Spleen (tissue), 11 donors: Measurements from ENCODE around the gene GUK1. TPM values are rescaled to one million over a fixed set of nuclear protein-coding genes. Genes with fewer than 3 reads are reported as not detected.

ENCODE experiments used
- DNase-seq: peaks from one replicate; pipeline ENCODE4 v3.0.0-alpha.2; 2020
- H3K27ac ChIP-seq, 8 donors: fragments of 200-600 bp; sonication (generic) in 7 of 8; 1 replicate in 4 of 8; 2 replicates in 4 of 8; pipeline versions ENCODE4 v1.5.0 to v1.8.0; 2016 to 2021; ENCODE audit warnings: inconsistent platforms in 4 of 8, mild to moderate bottlenecking in 4 of 8, moderate library complexity in 1 of 8
- H3K27me3 ChIP-seq, 7 donors: fragments of 200-600 bp; sonication (generic) in 6 of 7; replicated peaks in 1 of 7; 1 replicate in 4 of 7; 2 replicates in 3 of 7; pipeline versions ENCODE4 v1.5.0 to v1.8.0; 2016 to 2021; ENCODE audit warnings: inconsistent platforms in 3 of 7, mild to moderate bottlenecking in 1 of 7
- H3K36me3 ChIP-seq, 6 donors: fragments of 200-600 bp; sonication (generic) in 5 of 6; 1 replicate in 4 of 6; 2 replicates in 2 of 6; pipeline versions ENCODE4 v1.5.0 to v1.8.0; 2016 to 2021; ENCODE audit warnings: inconsistent platforms in 2 of 6
- H3K4me1 ChIP-seq, 6 donors: fragments of 200-600 bp; sonication (generic) in 5 of 6; 1 replicate in 3 of 6; 2 replicates in 3 of 6; pipeline versions ENCODE4 v1.5.0 to v1.8.0; 2016 to 2021; ENCODE audit warnings: inconsistent platforms in 3 of 6
- H3K4me3 ChIP-seq, 8 donors: fragments of 200-600 bp; sonication (generic) in 7 of 8; 1 replicate in 4 of 8; 2 replicates in 4 of 8; pipeline versions ENCODE4 v1.5.0 to v1.8.0; 2016 to 2021; ENCODE audit warnings: inconsistent platforms in 4 of 8, mild to moderate bottlenecking in 4 of 8, moderate library complexity in 2 of 8
- H3K9me3 ChIP-seq, 8 donors: fragments of 200-600 bp; sonication (generic) in 7 of 8; 1 replicate in 4 of 8; 2 replicates in 4 of 8; pipeline versions ENCODE4 v1.5.0 to v1.8.0; 2016 to 2021; ENCODE audit warnings: inconsistent platforms in 4 of 8
- CTCF ChIP-seq, 11 experiments: fragments of 200-600 bp in 7 of 11; fragments of 450-650 bp in 4 of 11; sonication (generic) in 4 of 11; IDR thresholded peaks in 8 of 11; conservative IDR thresholded peaks in 3 of 11; 1 replicate in 7 of 11; 2 replicates in 4 of 11; pipeline versions ENCODE4 v1.4.0 to v1.8.0; 2016 to 2021; ENCODE audit warnings: antibody characterized with exemption in 11 of 11, inconsistent platforms in 4 of 11, mild to moderate bottlenecking in 1 of 11
- POLR2A ChIP-seq, 3 donors: fragments of 450-650 bp; IDR thresholded peaks; one replicate each; pipeline ENCODE4 v1.5.1; 2017; ENCODE audit warnings: antibody characterized with exemption in 3 of 3, mild to moderate bottlenecking in 1 of 3
- POLR2AphosphoS5 ChIP-seq, 3 donors: sonication (generic); formaldehyde crosslinking; IDR thresholded peaks; one replicate each; pipeline ENCODE4 v1.5.1; 2017; ENCODE audit warnings: antibody characterized with exemption in 3 of 3
- WGBS, 5 donors: extraction: QIAGEN DNeasy Blood & Tissue Kit in 3 of 5; methylation state at CpG; one replicate each; pipeline versions ENCODE4 v1.1.5 to v1.1.7; 2013 to 2018; 5-methylcytosine and 5-hydroxymethylcytosine counted together
- intact Hi-C: fragments of 100-400 bp; cut with DNase I; formaldehyde crosslinking; loops from one replicate; pipeline ENCODE4 v1.15.0; 2023; ENCODE audit warnings: low total_unique reads
- polyA plus RNA-seq, 3 donors: library from polyadenylated mRNA; stranded (reverse); fragments of 200-250 nt; gene quantifications; one replicate each; pipeline ENCODE4 v1.2.1, GENCODE V29; 2013
- total RNA-seq, 7 donors: library from RNA; depleted of rRNA in 3 of 7; stranded (reverse); fragments of >200 nt in 3 of 7; fragmentation: NEBNext Ultra II Directional in 4 of 7; extraction: Animal tissue kit (Norgen Biotek cat#: 25700) in 4 of 7; gene quantifications; one replicate each; pipeline versions ENCODE4 v1.1.0 to v1.2.1, GENCODE V29; 2016 to 2021
- donor health status: healthy with polysubstance abuse.
- donor health status: DM: no; HTN: no; CAD: no; lungs with moderate emphysema.
- donor health status: DM: no; HTN: no; CAD: no.
- donor health status: Bipolar disorder and iron deficiency.
- donor health status: healthy.
- donor health status: DM: no; HTN: no; CAD: no.
- donor health status: DM: yes; HTN: yes; CAD: no.

The GUK1 gene
- total and polyA plus RNA-seq, 10 donors, result 167 to 499 (median 199) TPM

DNA sequence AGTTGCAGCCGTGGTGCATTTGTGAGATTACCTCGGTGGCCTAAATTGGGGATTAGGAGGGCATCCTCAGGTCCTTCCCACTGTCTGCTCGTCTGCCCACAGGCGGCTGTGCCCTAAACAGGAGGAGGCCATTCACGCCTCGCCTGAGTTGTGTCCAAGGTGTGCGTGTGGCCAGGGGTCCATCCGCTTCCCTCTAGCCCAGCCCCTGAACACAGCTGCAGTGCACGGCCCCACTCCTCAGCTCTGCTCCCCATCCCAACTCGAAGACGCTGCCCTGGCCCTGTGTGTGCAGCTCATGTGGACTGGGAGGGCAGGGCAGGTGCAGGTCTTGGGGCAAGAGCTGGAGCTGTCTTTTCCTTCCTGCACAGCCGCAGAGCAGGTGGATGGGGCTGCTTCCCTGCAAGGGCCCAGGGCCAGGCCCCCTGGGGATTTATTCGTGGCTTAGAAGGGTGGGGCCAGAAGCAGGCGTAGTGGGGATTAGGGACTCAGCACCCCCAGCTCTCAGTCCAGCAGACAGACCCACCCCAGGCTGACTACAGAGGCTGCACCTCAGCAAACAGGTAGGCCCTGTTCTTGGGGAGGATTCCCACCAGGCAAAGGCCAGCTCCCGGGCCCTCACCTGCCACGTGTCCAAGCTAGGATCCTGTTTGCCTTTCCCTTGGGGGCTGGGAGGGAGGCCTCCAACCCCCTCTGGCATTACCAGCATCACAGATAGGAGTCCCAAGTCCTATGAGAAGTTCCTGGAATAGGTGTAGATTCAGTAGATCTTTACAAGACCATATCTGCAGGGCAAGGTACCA, 4.3 kb downstream of the GUK1 start:
- Histone ChIP-seq H3K4me1 (peaks cover 43 to 90% (median 72%) of the 10 kb centered on the region in 6 donors), H3K27ac (no peak overlapping the region), H3K9me3 (no peaks in the 10 kb centered on the region), H3K4me3 (no peak overlapping the region), H3K36me3 (peaks cover 0 to 74% (median 42%) of the 10 kb centered on the region in 6 donors), H3K27me3 (no peaks in the 10 kb centered on the region)
- DNase-seq, result no peak
- 70 to 84% (median 80%) methylated on average over 10 to 16 of the region's 16 CpGs for WGBS, 5 donors
- TF ChIP-seq POLR2AphosphoS5 (IDR thresholded peaks at IDR 0.05) (peak in 1 of 3 donors; percentile 14), POLR2A (IDR thresholded peaks at IDR 0.05) (no peak), CTCF (IDR thresholded peaks at IDR 0.05 in 8 of 11, conservative IDR thresholded peaks at IDR 0.05 in 3 of 11) (no peak)
- intact Hi-C loops, result no loop called here

- intact Hi-C loops, result no loop called here
- WGBS, 5 donors, result 88 to 96% (median 94%) methylated on average over 3 to 8 of the region's 8 CpGs
- peaks cover 43 to 94% (median 75%) of the 10 kb centered on the region in 6 donors for H3K4me1 ChIP-seq
Measured at GRCh38 chr1:228144993-228145343, 4.9 kb downstream of the GUK1 start.

DNA sequence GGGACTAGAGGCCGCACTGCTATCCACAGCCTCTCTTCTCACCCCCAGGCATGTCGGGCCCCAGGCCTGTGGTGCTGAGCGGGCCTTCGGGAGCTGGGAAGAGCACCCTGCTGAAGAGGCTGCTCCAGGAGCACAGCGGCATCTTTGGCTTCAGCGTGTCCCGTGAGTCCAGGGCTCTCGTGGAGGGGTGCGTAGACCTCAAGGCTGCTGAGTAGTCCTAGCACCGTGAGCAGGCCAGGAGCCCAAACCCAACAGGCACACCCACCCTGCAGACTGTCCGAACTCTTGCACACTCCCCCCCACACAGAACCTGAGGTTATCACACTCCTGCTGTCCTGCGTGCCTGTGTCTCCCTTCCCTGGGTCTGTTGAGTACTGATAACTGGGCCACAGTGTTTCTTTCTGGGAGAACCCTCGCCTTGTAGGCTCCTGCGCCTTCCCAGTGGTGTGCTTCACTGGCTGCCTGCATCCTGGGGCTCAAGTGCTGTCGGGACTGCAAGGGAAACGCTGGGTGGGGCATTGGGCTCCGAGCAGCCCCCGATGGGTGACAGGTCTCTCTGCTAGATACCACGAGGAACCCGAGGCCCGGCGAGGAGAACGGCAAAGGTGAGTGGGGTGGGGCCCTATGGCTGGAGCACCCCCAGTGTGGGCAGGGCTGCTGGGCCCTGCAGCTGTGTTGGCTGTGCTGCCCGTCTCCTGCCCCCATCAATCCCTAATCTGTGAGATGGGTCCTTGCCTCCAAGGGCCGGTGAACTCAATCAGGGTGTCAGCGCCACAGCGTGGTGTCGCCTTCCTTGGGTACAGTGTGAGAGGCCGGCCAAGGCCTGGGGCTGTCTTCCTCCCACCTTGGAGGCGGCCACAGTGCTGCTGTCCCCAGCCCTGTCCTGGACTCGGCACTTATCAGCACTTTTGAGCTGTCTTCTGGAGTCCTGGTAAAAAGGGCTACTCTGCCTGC, 5.7 kb downstream of the GUK1 start:
- H3K4me1 ChIP-seq, result peaks cover 43 to 100% (median 77%) of the 10 kb centered on the region in 6 donors
- H3K9me3 ChIP-seq, result no peaks in the 10 kb centered on the region
- DNase-seq, result no peak
- no peak overlapping the region for H3K4me3 ChIP-seq
- peaks cover 0 to 85% (median 46%) of the 10 kb centered on the region in 6 donors for H3K36me3 ChIP-seq
- intact Hi-C loops, result no loop called here
- peak in 1 of 3 donors; percentile 29 for TF ChIP-seq POLR2AphosphoS5 (IDR thresholded peaks at IDR 0.05)
- no peak for TF ChIP-seq POLR2A (IDR thresholded peaks at IDR 0.05)
- H3K27ac ChIP-seq, result no peak overlapping the region
- no peaks in the 10 kb centered on the region for H3K27me3 ChIP-seq
- 88 to 95% (median 91%) methylated on average over 28 to 31 of the region's 31 CpGs for WGBS, 5 donors

More at GRCh38 chr1:228144993-228145343, 4.9 kb downstream of the GUK1 start:
- Histone ChIP-seq H3K36me3 (peaks cover 0 to 79% (median 45%) of the 10 kb centered on the region in 6 donors), H3K27ac (no peak overlapping the region), H3K27me3 (no peaks in the 10 kb centered on the region), H3K4me3 (no peak overlapping the region), H3K9me3 (no peaks in the 10 kb centered on the region)
- no peak for DNase-seq
- no peak for TF ChIP-seq CTCF (IDR thresholded peaks at IDR 0.05 in 8 of 11, conservative IDR thresholded peaks at IDR 0.05 in 3 of 11)

DNA sequence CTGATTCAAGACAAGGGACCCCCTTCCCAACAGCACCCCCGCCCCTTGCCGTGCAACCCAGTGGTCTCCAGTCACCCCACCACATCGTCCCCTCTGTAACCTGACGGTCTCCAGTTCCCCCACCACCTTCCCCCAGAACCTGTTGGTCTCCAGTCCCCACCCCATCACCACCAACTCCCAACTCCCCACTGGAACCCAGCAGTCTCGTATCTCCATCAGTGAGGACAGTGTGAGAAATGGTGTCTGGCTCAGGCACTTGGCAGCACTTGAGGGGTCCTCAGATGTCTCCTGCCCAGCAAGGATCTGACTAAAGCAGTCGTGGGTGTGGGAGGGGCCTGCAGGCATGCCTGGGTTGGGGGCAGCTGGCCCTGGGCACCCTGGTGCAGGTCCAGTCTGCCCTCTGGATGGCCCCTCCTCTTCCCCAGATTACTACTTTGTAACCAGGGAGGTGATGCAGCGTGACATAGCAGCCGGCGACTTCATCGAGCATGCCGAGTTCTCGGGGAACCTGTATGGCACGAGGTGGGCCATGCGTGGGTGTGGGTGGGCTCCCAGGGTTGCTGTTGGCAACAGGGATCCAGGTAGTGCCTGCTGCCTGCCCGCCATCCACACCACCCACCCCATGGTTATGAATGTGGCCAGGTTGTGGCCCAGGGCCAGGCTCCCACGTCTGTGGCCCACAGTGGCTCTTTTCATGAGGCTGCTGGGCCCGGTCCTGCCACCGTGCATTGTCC, 6.5 kb downstream of the GUK1 start:
- Histone ChIP-seq H3K27ac (no peak overlapping the region), H3K36me3 (peaks cover 0 to 84% (median 46%) of the 10 kb centered on the region in 6 donors)

More for the DNA sequence above, 6.5 kb downstream of the GUK1 start:
- 84 to 93% (median 92%) methylated on average over 10 to 18 of the region's 18 CpGs for WGBS, 5 donors
- no peak for TF ChIP-seq POLR2AphosphoS5 (IDR thresholded peaks at IDR 0.05)
- no peak for TF ChIP-seq POLR2A (IDR thresholded peaks at IDR 0.05)
- TF ChIP-seq CTCF (IDR thresholded peaks at IDR 0.05 in 8 of 11, conservative IDR thresholded peaks at IDR 0.05 in 3 of 11), result no peak
- Histone ChIP-seq H3K4me1 (peaks cover 38 to 99% (median 73%) of the 10 kb centered on the region in 6 donors), H3K9me3 (no peaks in the 10 kb centered on the region), H3K27me3 (no peaks in the 10 kb centered on the region), H3K4me3 (no peak overlapping the region)
- DNase-seq, result no peak
- intact Hi-C loops, result no loop called here
